Suppressor macrophage treated with lipopolysaccharide for 1 hour (primary cell): Measurements from ENCODE around the gene PAN3.
A peak's percentile ranks its signal among the peaks of the same experiment; 100 is the strongest.
"Not testable (repeated sequence)": the region's sequence is repeated elsewhere in the genome, so short reads cannot be mapped to it uniquely, and the experiment has no call there.

Experiments
- DNase-seq, 3 donors: peaks; one replicate each; pipeline ENCODE4 v3.0.0-alpha.2; 2020 to 2022

PAN3 gene

GRCh38 chr13:28137596-28137995 lies 749 bp upstream of the PAN3 start:
- no peak for DNase-seq

- peak; percentile 90 to 95 (median 92) for DNase-seq
These were observed 568 bp downstream of the PAN3 start for GRCh38 chr13:28138756-28139470.

GRCh38 chr13:28140433-28141125 lies 2.2 kb downstream of the PAN3 start:
- peak; percentile 37 to 56 (median 42) for DNase-seq

- DNase-seq: not testable (repeated sequence)
These were observed 3.2 kb downstream of the PAN3 start for GRCh38 chr13:28141542-28141941.

- no peak for DNase-seq
These were observed 6.7 kb downstream of the PAN3 start for GRCh38 chr13:28145049-28145448.

- no peak for DNase-seq
These were observed 9.2 kb downstream of the PAN3 start for GRCh38 chr13:28147495-28147894.

GRCh38 chr13:28159057-28159456 lies 20.7 kb downstream of the PAN3 start:
- DNase-seq: no peak

GRCh38 chr13:28161370-28161769 lies 23.0 kb downstream of the PAN3 start:
- DNase-seq: peak; percentile 39 to 69 (median 66)

- DNase-seq: no peak
These were observed 25.2 kb downstream of the PAN3 start for GRCh38 chr13:28163587-28163986.

GRCh38 chr13:28166257-28166656 lies 27.9 kb downstream of the PAN3 start:
- DNase-seq: no peak

- DNase-seq: no peak
These were observed 32.9 kb downstream of the PAN3 start for GRCh38 chr13:28171266-28171665.

- no peak for DNase-seq
These were observed 34.6 kb downstream of the PAN3 start for GRCh38 chr13:28172947-28173346.

- DNase-seq: peak in 2 of 3 donors; percentile 28 to 37
These were observed 35.4 kb downstream of the PAN3 start for GRCh38 chr13:28173793-28174192.

GRCh38 chr13:28177327-28177726 lies 39.0 kb downstream of the PAN3 start:
- no peak for DNase-seq

GRCh38 chr13:28177877-28178276 lies 39.5 kb downstream of the PAN3 start:
- DNase-seq: no peak

- DNase-seq: no peak
These were observed 41.6 kb downstream of the PAN3 start for GRCh38 chr13:28179974-28180373.

GRCh38 chr13:28181413-28181812 lies 43.1 kb downstream of the PAN3 start:
- DNase-seq: no peak

GRCh38 chr13:28185256-28185655 lies 46.9 kb downstream of the PAN3 start:
- DNase-seq: no peak

GRCh38 chr13:28199089-28199488 lies 60.7 kb downstream of the PAN3 start:
- DNase-seq: no peak

GRCh38 chr13:28204043-28204442 lies 65.7 kb downstream of the PAN3 start:
- no peak for DNase-seq

- DNase-seq: no peak
These were observed 66.5 kb downstream of the PAN3 start for GRCh38 chr13:28204690-28205443.

- DNase-seq: no peak
These were observed 80.3 kb downstream of the PAN3 start for GRCh38 chr13:28218679-28219078.

GRCh38 chr13:28219408-28220099 lies 81.2 kb downstream of the PAN3 start:
- no peak for DNase-seq
